Measurements from ENCODE around the gene MYL5. TPM values are rescaled to one million over a fixed set of nuclear protein-coding genes. Genes with fewer than 3 reads are reported as not detected.

The MYL5 gene
- total and polyA plus RNA-seq, 2 of the 13 experiments (the other 11 are each of a cell fraction or from before 2014, with no cell fraction given), result 6.5 to 16.0 TPM

GRCh38 chr4:692771-693554 is 18.6 kb downstream of the MYL5 start (continued):
- TF ChIP-seq HNF4A (CRISPR knock-in tag; IDR thresholded peaks at IDR 0.05), result 0 out of 2 replicates have a peak, but pooled peaks have one; percentile 19
- TF ChIP-seq FOXO4 (CRISPR knock-in tag; conservative IDR thresholded peaks at IDR 0.05), result no peak
- TF ChIP-seq BRD4 (CRISPR knock-in tag; IDR thresholded peaks at IDR 0.05), result no peak
- TF ChIP-seq ZNF432 (CRISPR knock-in tag; IDR thresholded peaks at IDR 0.05; ENCODE audit: borderline replicate concordance), result no peak
- TF ChIP-seq KMT2B (CRISPR knock-in tag; IDR thresholded peaks at IDR 0.05), result peak; percentile 50; the same call in 1 of the 2 replicates
- TF ChIP-seq ZFP36 (IDR thresholded peaks at IDR 0.05; ENCODE audit: borderline replicate concordance, low read depth, low read length, partially characterized antibody), result no peak
- peak; percentile 63; the same call in 1 of the 2 replicates for TF ChIP-seq TFDP1 (CRISPR knock-in tag; IDR thresholded peaks at IDR 0.05; ENCODE audit: borderline replicate concordance)
- peak; percentile 52; the same call in 1 of the 2 replicates for TF ChIP-seq ZFP1 (CRISPR knock-in tag; IDR thresholded peaks at IDR 0.05)
- peak; percentile 72 for TF ChIP-seq PAXIP1 (CRISPR knock-in tag; conservative IDR thresholded peaks at IDR 0.05)
- TF ChIP-seq NPAS2 (CRISPR knock-in tag; IDR thresholded peaks at IDR 0.05; ENCODE audit: borderline replicate concordance), result no peak
- TF ChIP-seq IRX3 (CRISPR knock-in tag; IDR thresholded peaks at IDR 0.05; ENCODE audit: borderline replicate concordance, low read depth), result no peak
- TF ChIP-seq GZF1 (CRISPR knock-in tag; IDR thresholded peaks at IDR 0.05), result no peak
- peak; percentile 66; the same call in 1 of the 2 replicates for TF ChIP-seq ZNF451 (CRISPR knock-in tag; IDR thresholded peaks at IDR 0.05)
- peak; percentile 56; the same call in 1 of the 2 replicates for TF ChIP-seq TARDBP (CRISPR knock-in tag; IDR thresholded peaks at IDR 0.05)
- TF ChIP-seq HOXA3 (CRISPR knock-in tag; IDR thresholded peaks at IDR 0.05), result peak; percentile 53; the same call in 1 of the 2 replicates
- TF ChIP-seq MIER2 (CRISPR knock-in tag; IDR thresholded peaks at IDR 0.05), result no peak
- no peak for TF ChIP-seq ZNF20 (CRISPR knock-in tag; IDR thresholded peaks at IDR 0.05)
- TF ChIP-seq TEAD2 (CRISPR knock-in tag; IDR thresholded peaks at IDR 0.05), result no peak
- no peak for TF ChIP-seq PREB (CRISPR knock-in tag; IDR thresholded peaks at IDR 0.05)
- TF ChIP-seq ZC3H4 (CRISPR knock-in tag; IDR thresholded peaks at IDR 0.05; ENCODE audit: borderline replicate concordance), result no peak
- TF ChIP-seq SMYD3 (CRISPR knock-in tag; IDR thresholded peaks at IDR 0.05), result no peak
- TF ChIP-seq ZNF510 (CRISPR knock-in tag; IDR thresholded peaks at IDR 0.05; ENCODE audit: low read depth), result no peak
- peak; percentile 82 for TF ChIP-seq HDAC2 (CRISPR knock-in tag; IDR thresholded peaks at IDR 0.05)
